ENCODE measurements around the gene CSTB.

The CSTB gene

DNA sequence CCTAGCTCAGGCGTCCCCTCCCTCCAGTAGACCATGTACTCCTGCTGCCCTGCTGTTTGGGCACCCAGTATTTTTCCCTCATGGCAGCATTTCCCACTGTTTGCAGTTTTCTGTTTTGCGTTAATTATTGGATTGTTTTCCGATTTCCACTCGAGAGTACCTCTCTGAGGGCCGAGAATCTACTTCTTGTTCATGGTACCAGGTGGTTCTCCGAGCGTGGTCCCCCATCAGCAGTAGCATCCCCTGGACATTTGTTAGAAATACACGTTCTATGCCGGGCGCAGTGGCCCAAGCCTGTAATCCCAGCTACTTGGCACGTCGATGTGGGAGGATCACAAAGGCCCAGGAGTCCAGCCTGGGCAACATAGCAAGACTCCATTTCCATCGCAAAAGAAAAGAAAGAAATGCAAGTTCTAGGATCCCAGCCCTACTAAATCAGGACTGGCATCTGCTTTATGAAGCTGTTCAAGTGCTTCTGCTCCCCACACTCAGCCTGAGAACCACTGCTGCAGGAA is 14.0 kb upstream of the CSTB start:
- no peak for DNase-seq (ENCODE audit: low read depth)

DNA sequence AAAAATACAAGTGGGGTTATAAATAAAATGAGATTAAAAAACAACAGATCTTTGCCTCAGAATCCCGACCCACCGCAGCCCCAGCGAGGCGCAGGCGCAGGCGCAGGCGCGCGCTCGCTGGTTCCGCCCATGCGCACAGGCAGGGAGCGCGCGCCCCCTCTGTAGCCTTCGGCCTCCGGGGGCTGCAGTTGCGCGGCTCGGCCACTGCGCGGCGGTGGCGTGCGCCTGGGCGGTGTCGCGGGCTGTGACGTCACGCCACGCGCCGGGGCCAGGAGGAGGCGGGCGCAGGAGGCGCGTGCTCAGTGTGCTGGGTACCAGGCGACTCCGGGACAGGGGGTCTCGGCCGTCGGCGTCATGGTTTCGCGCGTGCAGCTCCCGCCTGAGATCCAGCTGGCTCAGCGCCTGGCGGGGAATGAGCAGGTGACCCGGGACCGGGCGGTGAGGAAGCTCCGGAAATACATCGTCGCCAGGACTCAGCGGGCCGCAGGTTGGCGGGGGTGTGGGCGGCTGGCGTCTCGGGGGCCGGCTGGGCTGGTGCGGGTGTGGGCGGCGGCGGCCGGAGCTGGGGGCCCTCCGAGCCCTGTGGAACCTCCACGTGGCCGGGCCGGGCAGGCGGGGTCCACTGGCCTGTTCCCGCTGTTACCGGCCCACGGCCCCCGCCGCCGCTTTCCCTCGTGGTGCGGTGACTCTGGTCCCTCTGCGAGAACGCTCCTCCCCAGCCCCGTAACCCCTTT is 13.3 kb upstream of the CSTB start, which contains the start of gene RRP1:
TSS of gene RRP1 (plus strand) at position 302 of the 734 bp plus-strand sequence. CDS start at position 355, 53 bp downstream.
- DNase-seq (ENCODE audit: low read depth): peak; percentile 91

DNA sequence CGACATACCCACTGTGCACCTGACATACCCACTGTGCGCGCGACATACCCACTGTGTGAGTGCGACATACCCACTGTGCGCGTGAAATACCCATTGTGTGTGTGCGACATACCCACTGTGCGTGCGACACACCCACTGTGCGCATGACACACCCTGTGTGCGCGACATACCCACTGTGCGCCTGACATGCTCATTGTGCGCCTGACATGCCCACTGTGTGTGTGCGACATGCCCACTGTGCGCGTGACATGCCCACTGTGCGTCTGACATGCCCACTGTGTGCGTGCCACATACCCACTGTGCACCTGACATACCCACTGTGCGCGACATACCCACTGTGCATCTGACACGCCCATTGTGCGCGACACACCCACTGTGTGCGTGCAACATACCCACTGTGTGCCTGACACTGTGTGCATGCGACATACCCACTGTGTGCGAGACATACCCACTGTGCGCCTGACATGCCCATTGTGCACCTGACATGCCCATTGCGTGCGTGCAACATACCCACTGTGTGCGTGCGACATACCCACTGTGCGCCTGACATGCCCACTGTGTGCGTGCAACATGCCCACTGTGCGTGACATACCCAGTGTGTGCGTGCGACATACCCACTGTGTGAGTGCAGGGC is 10.8 kb upstream of the CSTB start:
- DNase-seq (ENCODE audit: low read depth): no peak

DNA sequence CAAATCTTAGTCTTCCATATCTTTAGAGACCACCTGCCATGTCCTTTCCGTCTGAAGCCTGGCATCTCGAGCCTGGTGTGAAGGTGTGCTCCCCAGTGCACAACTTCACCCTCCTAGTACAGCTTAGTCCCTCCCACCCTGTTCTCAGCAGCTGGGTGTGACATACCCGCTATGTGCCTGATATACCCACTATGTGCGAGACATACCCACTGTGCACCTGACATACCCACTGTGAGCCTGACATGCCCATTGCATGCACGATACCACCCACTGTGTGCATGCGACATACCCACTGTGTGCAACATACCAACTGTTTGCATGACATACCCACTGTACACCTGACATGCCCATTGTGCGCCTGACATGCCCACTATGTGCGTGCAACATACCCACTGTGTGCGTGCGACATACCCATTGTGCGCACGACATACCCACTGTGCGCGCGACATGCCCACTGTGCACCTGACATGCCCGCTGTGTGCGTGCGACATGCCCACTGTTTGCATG is 10.2 kb upstream of the CSTB start:
- no peak for DNase-seq (ENCODE audit: low read depth)

DNA sequence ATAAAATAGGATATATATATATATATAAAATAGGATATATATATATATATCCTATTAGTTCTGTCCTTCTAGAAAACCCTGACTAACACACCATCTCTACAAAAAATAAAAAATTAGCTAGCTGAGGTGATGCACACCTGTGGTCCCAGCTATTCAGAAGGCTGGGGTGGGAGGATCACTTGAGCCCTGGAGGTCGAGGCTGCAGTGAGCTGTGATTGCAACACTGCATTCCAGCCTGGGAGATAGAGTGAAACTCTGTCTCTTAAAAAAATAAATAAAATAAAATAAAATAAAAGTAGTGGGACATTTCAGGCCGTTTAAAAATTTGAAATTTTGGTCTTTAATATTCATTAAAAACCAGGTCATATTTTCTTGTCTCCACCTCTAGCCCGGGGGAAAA is 9.0 kb upstream of the CSTB start:
- no peak for DNase-seq (ENCODE audit: low read depth)

DNA sequence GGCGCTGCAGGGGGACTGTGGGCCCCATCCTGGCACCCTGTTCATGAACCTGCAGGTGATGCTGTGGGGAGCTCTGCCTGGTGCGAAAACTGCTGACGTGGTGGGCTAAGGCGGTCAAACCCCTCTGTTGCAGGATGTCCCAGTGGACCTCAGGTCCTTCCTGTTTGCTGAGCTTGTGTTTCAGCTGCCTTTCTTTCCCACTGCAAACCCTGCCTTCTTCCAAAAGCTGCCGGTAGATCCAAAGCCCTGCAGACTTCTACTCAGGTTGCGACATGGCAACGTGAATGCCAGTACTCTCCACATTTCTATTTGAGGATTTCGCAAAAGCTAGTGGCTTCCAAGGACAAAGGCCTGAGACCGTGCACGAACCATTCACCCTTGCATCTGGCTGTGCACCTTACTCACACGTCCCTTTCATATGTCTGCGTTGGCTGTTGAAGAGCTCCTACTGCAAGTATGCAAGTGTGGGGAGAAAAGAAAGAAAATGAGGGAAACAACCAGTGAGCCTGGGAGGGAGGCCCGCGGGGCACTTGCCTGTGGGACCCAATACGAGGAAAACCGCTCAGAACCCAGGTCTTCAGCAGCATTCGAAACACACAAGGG is 7.1 kb upstream of the CSTB start:
- DNase-seq (ENCODE audit: low read depth): no peak

DNA sequence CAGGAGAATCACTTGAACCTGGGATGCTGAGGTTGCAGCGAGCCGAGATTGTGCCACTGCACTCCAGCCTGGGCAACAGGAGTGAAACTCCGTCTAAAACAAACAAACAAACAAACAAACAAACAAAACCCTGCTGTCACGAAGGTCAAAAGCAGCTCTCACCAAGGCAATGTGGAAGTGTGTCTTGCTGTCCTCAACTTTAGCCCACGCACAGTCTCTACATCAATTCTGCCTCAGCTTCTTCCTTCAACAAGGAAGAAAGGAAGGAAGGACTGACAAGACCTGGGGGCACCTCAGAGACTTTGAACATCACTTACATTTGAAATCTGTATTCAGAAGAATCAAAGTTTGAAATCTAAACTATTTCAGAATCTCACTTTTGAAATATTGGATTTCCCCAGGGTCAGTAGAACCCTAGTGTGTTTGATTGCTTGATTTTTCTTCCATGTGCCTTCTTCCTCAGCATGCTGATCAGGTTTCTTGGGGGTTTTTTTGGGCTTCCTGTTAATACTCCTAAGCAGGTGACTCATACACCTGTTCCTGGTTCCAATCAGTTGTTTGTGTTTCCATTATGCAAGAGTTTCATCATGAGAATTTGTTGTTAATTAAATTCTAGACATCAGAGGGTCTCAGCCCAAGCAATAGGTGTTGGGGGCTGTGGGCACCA is 6.5 kb upstream of the CSTB start:
- no peak for DNase-seq (ENCODE audit: low read depth)

DNA sequence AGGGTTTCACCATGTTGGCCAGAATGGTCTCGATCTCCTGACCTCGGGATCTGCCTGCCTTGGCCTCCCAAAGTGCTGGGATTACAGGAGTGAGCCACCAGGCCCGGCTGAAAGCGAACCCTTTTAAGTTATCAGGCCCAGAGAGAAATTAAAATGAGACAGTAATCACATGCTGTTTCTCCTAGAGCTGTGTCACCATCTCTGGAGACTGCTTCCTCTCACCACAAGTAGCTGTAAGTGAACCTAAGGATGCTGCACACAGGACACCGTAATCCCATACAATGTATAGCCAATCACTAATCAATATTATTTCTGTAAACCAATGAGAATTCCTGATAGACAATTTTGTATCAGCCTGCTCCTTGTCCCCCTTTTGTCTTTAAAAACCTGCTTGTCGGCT is 5.7 kb upstream of the CSTB start:
- DNase-seq (ENCODE audit: low read depth): no peak

DNA sequence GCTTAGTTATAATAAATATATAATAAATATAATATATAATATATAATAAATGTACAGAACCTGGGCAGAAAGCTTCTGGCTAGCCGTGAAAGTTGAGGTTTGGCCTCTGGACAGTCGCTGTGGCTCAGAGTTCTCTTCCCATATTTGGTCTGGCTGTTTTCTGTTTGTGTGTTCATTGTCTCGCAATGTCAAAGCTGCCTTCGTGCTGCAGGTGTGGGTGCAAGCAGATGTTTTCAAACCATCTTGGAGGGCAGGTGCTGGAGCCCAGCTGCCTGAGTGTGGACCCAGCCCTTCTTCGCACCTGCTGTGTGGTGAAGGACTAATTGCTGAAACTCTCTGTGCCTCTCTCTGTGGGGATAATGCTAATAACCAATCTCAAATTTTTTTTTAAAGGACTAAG is 3.6 kb upstream of the CSTB start:
- DNase-seq (ENCODE audit: low read depth): no peak

DNA sequence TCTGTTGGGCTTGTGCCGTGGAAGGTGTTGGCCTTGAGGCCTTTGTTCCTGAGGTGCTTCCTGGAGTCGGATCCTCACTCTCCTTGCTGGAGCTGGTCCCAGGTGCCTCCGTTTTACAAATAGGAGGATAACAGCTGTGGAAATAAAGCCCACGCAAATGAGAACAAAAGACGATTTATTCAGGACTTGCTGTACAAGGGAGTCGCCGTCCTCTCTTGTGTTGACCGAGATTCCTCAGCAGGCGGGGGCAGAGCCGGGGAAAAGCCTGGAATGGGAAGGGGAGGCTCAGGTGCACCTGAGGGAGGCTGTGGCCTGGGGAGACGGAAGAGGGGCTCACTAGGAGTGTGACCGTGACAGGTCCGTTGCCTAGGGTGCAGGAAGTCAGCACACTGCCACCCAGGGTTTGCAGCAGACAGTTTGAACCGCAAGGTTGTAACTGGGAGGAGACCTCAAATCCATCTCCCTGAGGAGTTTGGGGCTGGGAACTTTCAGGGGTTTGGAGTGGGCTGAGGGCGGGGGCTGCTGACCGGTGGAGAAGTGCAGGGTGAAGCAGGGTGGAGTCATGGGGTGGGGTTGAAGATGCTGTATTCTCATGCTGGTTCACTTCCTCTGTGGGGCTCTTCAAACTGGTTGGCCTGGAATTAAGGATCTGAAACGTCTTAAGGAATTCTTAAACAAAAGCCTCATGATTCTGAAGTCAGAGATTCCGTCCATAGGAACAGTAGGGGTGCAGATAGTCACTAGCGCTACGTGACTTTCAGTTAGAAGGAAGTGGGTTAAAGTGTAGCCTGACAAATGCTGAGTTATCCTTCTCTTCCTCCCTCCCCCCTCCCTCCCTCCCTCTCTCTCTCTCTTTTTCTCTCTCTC is 2.6 kb upstream of the CSTB start:
- DNase-seq (ENCODE audit: low read depth): no peak

DNA sequence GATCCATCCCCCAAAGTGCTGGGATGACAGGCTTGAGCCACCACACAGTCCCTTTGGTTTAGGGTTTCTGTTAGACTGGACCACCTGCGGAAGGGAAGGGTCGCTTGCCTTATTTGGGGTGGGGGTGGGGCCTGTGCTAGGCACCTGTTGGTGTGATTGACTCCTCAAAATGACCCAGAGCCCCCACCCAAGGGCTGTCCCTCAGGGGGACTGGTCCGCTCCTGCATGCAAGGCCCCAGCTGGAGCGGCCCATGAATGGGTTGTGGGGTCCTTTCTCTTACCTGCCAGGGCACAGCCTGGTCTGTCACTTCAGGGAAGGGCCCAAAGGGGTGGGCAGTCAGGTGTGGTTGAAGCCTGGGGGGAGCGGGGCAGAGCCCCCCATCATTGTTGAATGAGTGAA is 1.8 kb upstream of the CSTB start:
- no peak for DNase-seq (ENCODE audit: low read depth)

DNA sequence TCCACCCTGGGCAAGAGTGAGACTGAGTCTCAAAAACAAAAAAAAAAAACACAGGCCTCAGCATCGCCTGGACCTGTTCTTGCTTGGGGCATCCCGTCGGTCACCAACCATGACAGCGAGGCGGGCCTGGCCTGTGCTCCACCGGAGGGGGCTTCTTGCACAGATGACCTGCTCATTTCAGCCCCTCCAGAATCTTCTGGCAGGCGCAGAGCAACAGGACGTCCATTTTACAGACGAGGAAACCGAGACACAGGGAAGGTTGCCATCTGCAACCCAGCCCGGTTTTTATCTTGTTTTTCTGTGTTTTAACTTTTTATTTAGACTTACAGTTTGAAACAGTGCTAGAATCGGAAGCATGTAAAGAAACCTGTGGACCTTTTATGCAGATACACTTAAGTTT is 918 bp downstream of the CSTB start:
- no peak for DNase-seq (ENCODE audit: low read depth)

DNA sequence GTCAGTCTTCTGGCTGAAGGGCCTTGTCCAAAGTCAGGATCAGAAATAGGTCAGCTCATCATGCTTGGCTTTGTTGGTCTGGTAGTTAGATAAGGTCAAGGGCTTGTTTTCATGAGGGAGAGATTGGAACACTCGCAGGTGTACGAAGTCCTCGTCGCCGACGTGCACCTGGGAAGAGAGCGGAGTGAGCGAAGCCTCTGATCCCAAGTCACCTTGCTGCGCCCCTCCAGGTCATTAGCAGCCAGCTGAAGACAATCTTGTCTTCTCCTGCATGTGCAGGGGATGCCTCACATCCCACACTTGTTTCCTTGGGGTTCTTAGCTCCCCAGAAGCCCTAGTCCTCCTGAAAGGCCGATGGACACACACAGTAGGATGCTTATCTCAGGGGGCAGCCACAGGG is 1.9 kb downstream of the CSTB start:
- DNase-seq (ENCODE audit: low read depth): no peak

DNA sequence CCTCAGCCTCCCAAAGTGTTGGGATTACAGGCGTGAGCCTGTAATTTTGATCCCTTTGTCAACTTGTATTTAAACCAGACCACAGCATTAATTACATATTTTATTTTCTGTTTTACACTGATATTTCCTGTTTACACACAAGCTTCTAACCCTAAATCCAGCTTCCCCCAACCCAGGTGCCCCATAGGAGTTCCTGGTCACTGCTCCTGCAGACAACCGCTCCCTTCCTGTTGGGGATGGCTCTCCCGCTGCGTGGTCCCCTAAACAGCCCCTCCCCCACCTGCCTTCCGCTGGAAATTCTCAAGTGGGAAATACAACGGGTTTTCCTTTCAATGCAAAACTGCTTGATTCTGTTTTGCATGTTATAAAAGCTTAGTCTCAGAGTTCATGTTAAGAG is 3.7 kb downstream of the CSTB start:
- DNase-seq (ENCODE audit: low read depth): no peak

DNA sequence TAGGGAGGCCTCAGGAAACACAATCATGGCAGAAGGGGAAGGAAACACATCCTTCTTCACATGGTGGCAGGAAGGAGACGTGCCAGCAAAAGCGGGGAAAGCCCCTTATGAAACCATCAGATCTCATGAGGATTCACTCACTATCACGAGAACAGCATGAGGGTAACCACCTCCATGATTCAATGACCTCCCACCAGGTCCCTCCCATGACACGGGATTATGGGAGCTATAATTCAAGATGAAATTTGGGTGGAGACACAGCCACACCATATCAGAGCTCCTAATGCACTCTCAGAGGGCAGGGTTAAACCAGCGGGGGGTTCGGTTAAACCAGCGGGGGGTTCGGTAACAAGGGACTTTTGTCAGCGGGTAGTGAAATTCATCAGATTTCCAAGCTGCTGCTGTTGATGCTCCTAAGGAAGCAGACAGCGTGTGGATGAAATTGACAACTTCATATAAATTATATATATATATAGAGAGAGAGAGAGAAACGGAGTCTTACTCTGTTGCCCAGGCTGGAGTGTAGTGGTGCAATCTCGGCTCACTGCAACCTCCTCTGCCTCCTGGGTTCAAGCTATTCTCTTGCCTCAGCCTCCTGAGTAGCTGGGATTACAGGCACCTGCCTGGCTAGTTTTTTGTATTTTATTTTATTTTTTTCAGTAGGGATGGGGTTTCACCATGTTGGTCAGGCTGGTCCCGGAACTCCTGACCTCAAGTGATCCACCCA is 4.2 kb downstream of the CSTB start:
- DNase-seq (ENCODE audit: low read depth): no peak

DNA sequence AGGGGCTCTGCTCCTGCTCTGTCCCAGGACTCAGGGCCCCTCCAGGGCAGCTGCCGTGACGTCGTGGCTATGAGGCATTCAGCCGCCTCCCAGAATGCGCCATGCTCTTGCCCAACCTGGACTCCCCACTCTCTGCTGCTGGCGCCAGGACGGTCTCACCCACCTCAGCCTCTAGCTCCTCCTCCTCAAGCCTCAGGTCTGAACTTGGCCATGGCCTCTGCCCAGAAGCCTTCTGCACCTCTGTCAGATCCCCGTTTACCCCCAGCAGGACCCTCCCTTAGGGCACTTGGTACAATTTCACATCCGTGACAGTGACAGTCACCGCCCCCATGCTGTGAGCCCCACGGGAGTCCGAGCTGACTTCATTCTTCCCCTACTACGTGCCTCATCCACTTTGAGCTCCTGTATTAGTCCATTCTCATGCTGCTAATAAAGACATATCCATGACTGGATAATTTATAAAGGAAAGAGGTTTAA is 4.9 kb downstream of the CSTB start:
- no peak for DNase-seq (ENCODE audit: low read depth)

DNA sequence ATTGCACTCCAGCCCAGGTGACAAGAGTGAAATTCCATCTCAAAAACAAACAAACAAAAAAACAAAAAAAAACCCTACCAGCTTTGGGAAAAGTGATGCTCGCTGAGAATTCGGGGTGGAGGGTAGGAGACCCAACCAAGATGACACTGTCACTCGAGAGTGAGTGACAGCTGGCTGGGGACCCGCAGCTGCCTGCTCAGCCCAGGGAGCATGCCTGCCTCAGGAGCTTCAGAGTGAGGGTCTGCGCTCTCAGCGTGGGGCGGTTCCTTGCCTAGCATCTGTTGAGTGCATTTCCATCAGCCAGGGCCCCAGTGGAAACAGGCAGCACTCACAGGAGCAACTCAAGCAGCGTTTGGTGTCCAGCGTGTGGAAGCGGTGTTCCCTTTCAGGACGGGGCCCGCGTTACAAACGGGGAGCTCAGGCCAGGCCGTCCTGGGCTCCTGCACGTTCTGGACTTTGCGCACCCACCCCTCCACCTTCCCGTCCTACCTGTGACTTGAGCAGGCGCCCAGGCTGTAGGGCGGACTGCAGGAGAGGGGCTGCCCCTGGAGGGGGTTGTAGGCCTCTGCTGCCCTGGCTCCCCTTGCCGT is 5.9 kb downstream of the CSTB start:
- DNase-seq (ENCODE audit: low read depth): no peak

DNA sequence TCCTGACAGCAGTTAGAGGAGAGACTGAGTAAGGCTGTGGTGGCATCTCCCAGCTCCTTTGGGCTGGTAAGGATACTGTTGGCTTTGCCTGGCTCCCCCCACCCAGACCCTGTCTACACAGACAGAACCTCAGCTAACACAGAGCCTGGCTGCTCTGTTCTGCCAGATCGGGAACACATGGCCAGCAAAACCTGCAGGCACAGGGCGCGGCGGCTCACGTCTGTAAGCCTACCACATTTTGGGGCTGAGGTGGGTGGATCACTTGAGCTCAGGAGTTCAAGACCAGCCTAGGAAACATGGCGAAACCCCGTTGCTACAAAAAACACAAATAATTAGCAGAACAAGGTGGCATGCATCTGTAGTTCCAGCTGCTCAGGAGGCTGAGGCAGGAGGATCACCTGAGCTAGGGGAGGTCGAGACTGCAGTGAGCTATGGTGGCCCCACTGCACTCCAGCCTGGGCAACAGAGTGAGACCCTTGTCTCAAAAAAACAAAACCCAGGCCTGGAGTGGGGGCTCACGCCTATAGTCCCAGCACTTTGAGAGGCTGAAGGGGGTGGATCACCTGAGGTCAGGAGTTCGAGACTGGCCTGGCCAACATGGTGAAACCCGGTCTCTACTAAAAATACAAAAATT is 6.7 kb downstream of the CSTB start:
- no peak for DNase-seq (ENCODE audit: low read depth)

DNA sequence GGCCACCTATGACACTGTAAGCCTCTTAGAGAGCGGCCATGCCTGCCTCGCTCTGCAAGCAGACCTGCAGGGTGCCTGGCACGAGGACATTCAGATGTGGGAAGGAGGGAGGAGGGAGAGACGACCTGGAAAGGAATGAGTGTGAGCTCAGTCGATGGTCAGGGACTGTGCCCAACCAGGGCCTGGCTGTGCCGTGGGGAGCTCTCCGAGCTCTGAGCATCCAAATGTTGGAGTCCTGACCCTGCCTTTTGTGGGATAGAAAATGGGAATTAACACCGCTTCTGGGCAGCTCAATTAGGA is 7.3 kb downstream of the CSTB start:
- DNase-seq (ENCODE audit: low read depth): no peak

Measured in T follicular helper cell (primary cell).